PC-3 (cell line): ENCODE results near the gene EEF1E1. TPM values are rescaled to one million over a fixed set of nuclear protein-coding genes. Genes with fewer than 3 reads are reported as not detected.

Source experiments
- ATAC-seq: fragments of 200-7000 bp; cut with Tn5 transposase; 2 replicates; pipeline ENCODE4 v1.9.1; 2020; ENCODE audit warnings: mild to moderate bottlenecking, moderate library complexity
- BruUV-seq: library from RNA; stranded (reverse); fragments of 400-500 nt; replicated peaks from 2 replicates; lab custom pipeline; 2021; lab: Mats Ljungman, UMichigan
- CTCF ChIA-PET: fragments of 300-600 bp; sonication (Branson Sonifier 250); formaldehyde crosslinking; loops from one replicate; lab custom pipeline; 2022; ENCODE audit warnings: antibody characterized with exemption; lab: Charles Lee
- POLR2A ChIA-PET: fragments of 300-600 bp; sonication (Branson Sonifier 250); formaldehyde crosslinking; loops from one replicate; lab custom pipeline; 2022; ENCODE audit warnings: antibody characterized with exemption; ENCODE audit not compliant: unreplicated experiment; lab: Charles Lee
- DNase-seq: peaks from one replicate; pipeline ENCODE4 v3.0.0-alpha.2; 2015
- H2AFZ ChIP-seq: fragments of 300-600 bp; sonication (generic); 2 replicates; pipeline ENCODE4 v1.6.0; 2016; ENCODE audit warnings: antibody characterized with exemption, low read length
- H3F3A ChIP-seq: fragments of 300-600 bp; sonication (generic); one replicate; pipeline ENCODE4 v1.6.0; 2017; ENCODE audit warnings: antibody characterized with exemption, low read length, control low read depth, mild to moderate bottlenecking; ENCODE audit not compliant: unreplicated experiment
- H3K27ac ChIP-seq: fragments of 300-600 bp; sonication (generic); 2 replicates; pipeline ENCODE4 v1.5.1; 2016; ENCODE audit warnings: mild to moderate bottlenecking, low read length
- H3K27me3 ChIP-seq: fragments of 300-600 bp; sonication (generic); 2 replicates; pipeline ENCODE4 v1.6.1; 2016; ENCODE audit warnings: low read length, mixed read lengths
- H3K36me3 ChIP-seq: fragments of 300-600 bp; sonication (generic); 2 replicates; pipeline ENCODE4 v1.6.1; 2016; ENCODE audit warnings: low read depth, mixed run types, low read length, mixed read lengths
- H3K4me1 ChIP-seq: fragments of 300-600 bp; sonication (generic); 2 replicates; pipeline ENCODE4 v1.5.1; 2016; ENCODE audit warnings: low read length; ENCODE audit not compliant: insufficient read depth
- H3K4me2 ChIP-seq: fragments of 300-600 bp; sonication (generic); 2 replicates; pipeline ENCODE4 v1.6.0; 2016; ENCODE audit warnings: low read length
- H3K4me3 ChIP-seq: fragments of 300-600 bp; sonication (generic); 2 replicates; pipeline ENCODE4 v1.5.1; 2016; ENCODE audit warnings: mild to moderate bottlenecking, low read length, mixed read lengths
- H3K79me2 ChIP-seq: fragments of 300-600 bp; sonication (generic); 2 replicates; pipeline ENCODE4 v1.6.1; 2017; ENCODE audit warnings: low read length, mixed read lengths
- H3K9ac ChIP-seq: fragments of 300-600 bp; sonication (generic); 2 replicates; pipeline ENCODE4 v1.6.0; 2016; ENCODE audit warnings: mild to moderate bottlenecking, low read length
- H3K9me2 ChIP-seq: fragments of 300-600 bp; sonication (generic); replicated peaks from 2 replicates; pipeline ENCODE4 v1.6.1; 2016; ENCODE audit warnings: mixed run types, low read length, mixed read lengths
- H3K9me3 ChIP-seq: fragments of 300-600 bp; sonication (generic); 2 replicates; pipeline ENCODE4 v1.6.1; 2016; ENCODE audit warnings: low read length, mixed read lengths
- H4K20me1 ChIP-seq: fragments of 300-600 bp; sonication (generic); 2 replicates; pipeline ENCODE4 v1.6.1; 2016; ENCODE audit warnings: low read length, mixed read lengths
- CTCF ChIP-seq: fragments of 300-600 bp; sonication (generic); conservative IDR thresholded peaks from 2 replicates; pipeline ENCODE4 v1.5.1; 2017; ENCODE audit warnings: antibody characterized with exemption, low read depth, mild to moderate bottlenecking, low read length
- EZH2 ChIP-seq: fragments of 300-600 bp; sonication (generic); IDR thresholded peaks from one replicate; pipeline ENCODE4 v1.6.1; 2017; ENCODE audit warnings: antibody characterized with exemption, mild to moderate bottlenecking, low read length; ENCODE audit not compliant: unreplicated experiment
- EZH2phosphoT487 ChIP-seq: fragments of 300-600 bp; sonication (generic); IDR thresholded peaks from 2 replicates; pipeline ENCODE4 v1.6.1; 2018; ENCODE audit warnings: mild to moderate bottlenecking, antibody characterized with exemption, low read length, borderline replicate concordance
- intact Hi-C: fragments of 100-400 bp; cut with micrococcal nuclease; formaldehyde crosslinking; loops from 2 replicates; pipeline ENCODE4 v1.9.0; 2023
- total RNA-seq: library from RNA; depleted of rRNA; stranded (reverse); fragments of >200 nt; gene quantifications from 2 replicates; pipeline ENCODE4 v1.2.3, GENCODE V29; 2014

The EEF1E1 gene
- total RNA-seq, 1 experiment from 2014 or later = 72.6 TPM

- BruUV-seq = no TSS peak
- ATAC-seq (no peak), DNase-seq (no peak)
- POLR2A ChIA-PET = no interaction called here
- H3K36me3 ChIP-seq = 0 out of 2 replicates have a peak, but pooled peaks cover 7% of the 10 kb centered on the region
- H3K27me3 ChIP-seq = no peaks in the 10 kb centered on the region
- H3K9ac ChIP-seq = no peak overlapping the region
- H3F3A ChIP-seq = peaks cover 3% of the 10 kb centered on the region
- H3K4me1 ChIP-seq = peaks cover 16% of the 10 kb centered on the region
- H3K9me2 ChIP-seq = no peaks in the 10 kb centered on the region
- peaks cover 17% of the 10 kb centered on the region for H3K79me2 ChIP-seq
- no peak overlapping the region for H3K27ac ChIP-seq
- CTCF ChIA-PET = no interaction called here
- intact Hi-C loops = no loop called here
- H3K4me3 ChIP-seq = no peak overlapping the region
- H3K4me2 ChIP-seq = no peak overlapping the region
- H3K9me3 ChIP-seq = no peaks in the 10 kb centered on the region
- no peak for TF ChIP-seq EZH2
- TF ChIP-seq CTCF = no peak
- TF ChIP-seq EZH2phosphoT487 = no peak
- no peak overlapping the region for H2AFZ ChIP-seq
- no peaks in the 10 kb centered on the region for H4K20me1 ChIP-seq
Measured at GRCh38 chr6:8075704-8076103, 26.6 kb downstream of the EEF1E1 start.

DNA sequence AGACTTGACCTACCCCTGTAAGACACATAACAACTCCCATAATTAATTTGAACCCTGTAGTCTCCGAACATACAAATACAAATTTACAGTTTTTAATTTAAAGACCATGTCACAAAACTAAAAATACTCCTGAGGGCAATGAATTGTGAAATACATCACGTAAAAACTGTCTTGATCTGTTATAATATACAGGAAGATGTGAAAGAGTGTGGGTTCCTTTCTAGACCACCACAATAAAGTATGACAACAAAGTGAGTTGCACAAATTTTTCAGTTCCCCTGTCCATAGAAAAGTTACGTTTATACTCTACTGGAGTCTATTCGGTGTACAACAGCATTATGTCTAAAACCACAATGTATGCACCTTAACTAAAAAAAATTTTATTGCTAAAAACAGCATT is 27.2 kb downstream of the EEF1E1 start:
- H2AFZ ChIP-seq = no peak overlapping the region
- H3K4me2 ChIP-seq = no peak overlapping the region
- H3K4me1 ChIP-seq = peaks cover 11% of the 10 kb centered on the region
- H3K9me3 ChIP-seq = no peaks in the 10 kb centered on the region
- intact Hi-C loops = no loop called here
- H3F3A ChIP-seq = no peaks in the 10 kb centered on the region
- ChIA-PET CTCF (no interaction called here), POLR2A (no interaction called here)
- TF ChIP-seq CTCF = no peak
- no peak for TF ChIP-seq EZH2phosphoT487
- TF ChIP-seq EZH2 = no peak
- no peak overlapping the region for H3K27ac ChIP-seq
- no peaks in the 10 kb centered on the region for H3K27me3 ChIP-seq
- DNase-seq (no peak), ATAC-seq (no peak)
- no peak overlapping the region for H3K9ac ChIP-seq
- H3K79me2 ChIP-seq = peaks cover 17% of the 10 kb centered on the region
- H4K20me1 ChIP-seq = no peaks in the 10 kb centered on the region
- no peak overlapping the region for H3K4me3 ChIP-seq
- H3K9me2 ChIP-seq = no peaks in the 10 kb centered on the region
- BruUV-seq = no TSS peak
- 0 out of 2 replicates have a peak, but pooled peaks cover 7% of the 10 kb centered on the region for H3K36me3 ChIP-seq

DNA sequence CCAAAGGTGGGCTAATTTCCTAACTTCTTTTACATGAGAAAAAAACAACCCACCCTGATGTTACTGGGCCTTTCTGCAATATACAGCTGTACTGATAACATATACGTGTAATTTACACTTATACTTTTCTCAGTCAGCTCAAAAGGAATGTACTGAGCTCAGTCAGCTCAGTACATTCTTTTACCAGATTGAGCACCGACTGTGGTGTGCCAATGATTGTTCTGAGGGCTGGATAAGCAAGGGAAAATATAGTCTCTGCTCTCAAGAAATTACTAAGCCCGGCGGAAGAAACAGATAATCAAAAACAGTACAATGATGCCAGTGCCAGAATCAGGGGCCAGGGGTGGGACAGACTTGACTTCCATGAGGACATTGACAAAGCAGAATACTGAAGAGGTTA is 28.1 kb downstream of the EEF1E1 start:
- TF ChIP-seq EZH2phosphoT487 (no peak), EZH2 (no peak), CTCF (no peak)
- ATAC-seq = no peak
- no peaks in the 10 kb centered on the region for H4K20me1 ChIP-seq
- CTCF ChIA-PET = no interaction called here
- peaks cover 8% of the 10 kb centered on the region for H3K79me2 ChIP-seq
- DNase-seq = no peak
- no peak overlapping the region for H2AFZ ChIP-seq
- H3K36me3 ChIP-seq = 0 out of 2 replicates have a peak, but pooled peaks cover 3% of the 10 kb centered on the region
- H3K9ac ChIP-seq = no peak overlapping the region
- no peaks in the 10 kb centered on the region for H3K9me3 ChIP-seq
- peaks cover 1% of the 10 kb centered on the region for H3K4me1 ChIP-seq
- no peak overlapping the region for H3K4me3 ChIP-seq
- BruUV-seq = no TSS peak
- no peaks in the 10 kb centered on the region for H3K27me3 ChIP-seq
- H3F3A ChIP-seq = no peaks in the 10 kb centered on the region
- intact Hi-C loops = no loop called here
- POLR2A ChIA-PET = no interaction called here
- no peaks in the 10 kb centered on the region for H3K9me2 ChIP-seq
- H3K4me2 ChIP-seq = no peak overlapping the region
- H3K27ac ChIP-seq = no peak overlapping the region
